HUES48 (cell line): ENCODE data around the gene SH2D3A.
A peak's percentile ranks its signal among the peaks of the same experiment; 100 is the strongest.

Experiments
- H3K27ac ChIP-seq: one replicate; pipeline ENCODE4 v1.7.0; 2013; ENCODE audit warnings: low read depth, low read length, inconsistent platforms
- H3K27me3 ChIP-seq: 2 replicates; pipeline ENCODE4 v1.6.1; 2013; ENCODE audit warnings: mild to moderate bottlenecking, low read length; ENCODE audit not compliant: control insufficient read depth, insufficient read depth
- H3K36me3 ChIP-seq: 2 replicates; pipeline ENCODE4 v1.6.1; 2013; ENCODE audit warnings: low read length; ENCODE audit not compliant: control insufficient read depth, insufficient read depth
- H3K4me1 ChIP-seq: 2 replicates; pipeline ENCODE4 v1.6.1; 2013; ENCODE audit warnings: mild to moderate bottlenecking, low read length; ENCODE audit not compliant: control insufficient read depth, insufficient read depth
- H3K4me3 ChIP-seq: 2 replicates; pipeline ENCODE4 v1.5.1; 2013; ENCODE audit warnings: mild to moderate bottlenecking, low read depth, low read length
- H3K9ac ChIP-seq: 2 replicates; pipeline ENCODE4 v1.6.1; 2013; ENCODE audit warnings: mild to moderate bottlenecking, low read depth, low read length, moderate library complexity
- H3K9me3 ChIP-seq: 2 replicates; pipeline ENCODE4 v1.6.1; 2013; ENCODE audit warnings: low read length; ENCODE audit not compliant: control insufficient read depth, insufficient read depth

The SH2D3A gene

DNA sequence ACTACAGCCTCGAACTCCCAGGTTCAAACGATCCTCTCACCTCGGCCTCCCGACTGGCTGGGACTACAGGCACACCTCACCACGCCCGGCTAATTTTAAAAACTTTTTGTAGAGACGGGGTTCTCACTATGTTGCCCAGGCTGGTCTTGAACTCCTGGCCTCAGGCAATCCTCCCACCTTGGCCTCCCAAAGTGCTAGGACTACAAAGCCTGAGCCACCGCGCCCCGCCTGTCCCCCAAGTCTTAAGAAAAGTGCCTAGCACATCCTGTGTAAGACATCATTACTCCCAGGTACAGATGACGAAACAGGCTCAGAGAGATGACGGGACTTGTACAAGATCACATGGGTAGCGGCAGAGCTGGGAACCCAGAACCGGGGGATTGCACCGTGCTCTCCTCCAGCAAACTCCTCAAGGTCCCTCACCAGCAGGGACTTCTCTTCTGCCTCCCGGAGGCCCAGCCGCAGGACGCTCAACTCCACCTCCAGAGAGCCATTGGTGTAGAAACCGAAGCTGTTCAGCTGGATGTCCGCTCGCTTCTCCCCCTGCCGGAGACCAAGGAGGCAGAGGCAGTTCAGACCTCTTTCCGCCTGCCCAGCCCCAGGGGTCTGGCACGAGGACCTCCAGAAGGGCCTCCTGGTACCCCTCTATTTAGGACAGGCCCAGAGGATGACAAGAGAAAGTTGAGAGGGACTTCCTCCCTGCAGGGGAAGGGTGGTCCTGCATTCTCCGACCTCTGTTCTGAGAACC lies 30.9 kb downstream of the SH2D3A start:
- H3K4me1 ChIP-seq: peaks cover 29% of the 10 kb centered on the region
- H3K36me3 ChIP-seq: peaks cover 14% of the 10 kb centered on the region
- H3K9ac ChIP-seq: peak overlapping the region; percentile 22; the same call in 1 of the 2 replicates
- H3K27me3 ChIP-seq: no peaks in the 10 kb centered on the region
- no peaks in the 10 kb centered on the region for H3K9me3 ChIP-seq
- peak overlapping the region; percentile 99 for H3K27ac ChIP-seq
- peak overlapping the region; percentile 78 for H3K4me3 ChIP-seq

DNA sequence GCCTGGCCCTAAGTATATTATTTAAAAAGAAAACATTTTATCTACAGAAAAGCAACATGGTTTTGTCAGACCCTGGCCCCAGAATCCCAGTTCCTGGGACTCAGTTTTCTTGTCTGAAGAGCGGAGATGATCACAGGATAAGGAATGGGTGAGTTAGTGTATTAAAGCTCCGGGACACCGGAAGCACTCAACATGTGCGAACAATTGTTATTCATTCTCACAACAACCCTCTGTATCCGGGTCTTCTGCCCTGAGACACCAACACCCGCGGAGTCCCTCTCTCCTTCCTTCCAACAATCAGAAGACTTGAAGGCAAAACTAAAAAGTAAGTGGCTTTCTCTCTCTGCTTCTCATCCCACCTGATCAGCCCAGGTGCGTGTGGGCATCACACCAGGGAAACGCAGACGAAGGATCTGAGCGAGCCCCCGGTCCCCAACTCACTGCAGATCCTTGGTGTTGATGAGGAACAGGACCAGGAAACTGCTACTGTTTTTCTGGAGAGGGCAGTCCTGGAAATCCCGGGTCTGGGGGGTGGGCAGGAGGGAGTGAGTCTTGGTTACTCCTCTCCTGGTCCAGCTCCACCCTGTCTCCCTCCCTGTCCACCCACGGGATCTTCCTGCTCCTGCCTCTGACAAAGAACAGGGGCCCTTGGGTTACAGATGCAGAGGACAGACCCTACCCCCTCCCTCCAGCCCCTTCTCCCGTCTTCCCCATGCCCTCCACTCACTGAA lies 31.9 kb downstream of the SH2D3A start:
- Histone ChIP-seq H3K36me3 (peaks cover 13% of the 10 kb centered on the region), H3K4me1 (peaks cover 25% of the 10 kb centered on the region), H3K27ac (peak overlapping the region; percentile 99), H3K9ac (no peak overlapping the region), H3K9me3 (no peaks in the 10 kb centered on the region), H3K4me3 (peak overlapping the region; percentile 78), H3K27me3 (no peaks in the 10 kb centered on the region)

- Histone ChIP-seq H3K9me3 (no peaks in the 10 kb centered on the region), H3K27me3 (no peaks in the 10 kb centered on the region), H3K4me1 (peaks cover 24% of the 10 kb centered on the region), H3K27ac (no peak overlapping the region), H3K4me3 (no peak overlapping the region), H3K9ac (no peak overlapping the region), H3K36me3 (peaks cover 13% of the 10 kb centered on the region)
Observed at GRCh38 chr19:6734096-6734696, 33.0 kb downstream of the SH2D3A start.

- Histone ChIP-seq H3K27ac (no peak overlapping the region), H3K36me3 (peaks cover 13% of the 10 kb centered on the region), H3K4me1 (peaks cover 18% of the 10 kb centered on the region), H3K4me3 (no peak overlapping the region), H3K9me3 (no peaks in the 10 kb centered on the region), H3K9ac (no peak overlapping the region), H3K27me3 (no peaks in the 10 kb centered on the region)
Observed at GRCh38 chr19:6733338-6734095, 33.7 kb downstream of the SH2D3A start.

DNA sequence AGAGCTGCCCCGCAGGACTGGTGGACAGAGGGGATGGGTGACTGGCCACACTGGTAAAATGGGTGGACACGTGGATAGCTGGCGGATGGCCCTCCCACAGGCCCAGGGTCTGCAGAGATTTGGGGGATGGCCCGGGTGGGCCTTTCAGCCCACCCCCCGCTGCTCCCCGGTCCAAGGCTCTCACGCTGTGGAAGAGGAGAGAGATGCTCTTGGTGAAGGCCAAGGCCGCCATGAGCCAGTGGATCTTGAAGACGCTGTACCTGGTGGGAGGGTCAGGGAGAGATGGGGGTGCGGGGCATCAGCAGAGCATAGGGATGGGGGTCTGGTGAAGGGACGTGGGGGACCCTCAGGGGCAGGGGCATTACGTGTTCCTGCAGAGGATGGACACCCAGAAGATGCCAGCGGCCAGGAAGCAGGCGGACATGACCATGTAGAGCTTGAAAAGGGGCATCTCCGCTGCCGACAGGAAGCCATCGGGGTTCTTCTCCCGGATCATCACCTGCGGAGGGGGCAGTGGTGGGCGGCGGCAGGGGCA lies 34.4 kb downstream of the SH2D3A start:
- H3K9ac ChIP-seq: no peak overlapping the region
- peaks cover 11% of the 10 kb centered on the region for H3K4me1 ChIP-seq
- H3K4me3 ChIP-seq: no peak overlapping the region
- H3K27ac ChIP-seq: no peak overlapping the region
- peaks cover 13% of the 10 kb centered on the region for H3K36me3 ChIP-seq
- H3K9me3 ChIP-seq: no peaks in the 10 kb centered on the region
- H3K27me3 ChIP-seq: no peaks in the 10 kb centered on the region

DNA sequence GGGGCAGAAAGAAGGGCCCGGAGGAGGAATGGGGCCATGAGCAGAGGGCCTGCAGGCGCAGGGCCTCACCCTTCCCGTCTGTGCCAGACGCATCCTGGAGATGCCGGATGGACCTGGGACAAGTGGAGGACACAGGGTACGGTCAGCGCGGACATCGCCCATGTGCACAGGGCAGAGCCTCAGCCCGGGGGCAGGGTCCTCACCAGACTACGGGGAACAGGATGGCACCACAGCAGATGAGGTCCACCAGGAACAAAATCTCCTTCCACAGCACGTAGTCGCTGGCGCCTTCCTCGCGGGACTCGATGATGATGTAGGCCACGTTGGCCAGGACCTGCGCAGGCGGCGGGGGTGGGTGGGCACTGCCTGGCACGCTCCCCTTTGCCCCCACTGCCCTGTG lies 35.4 kb downstream of the SH2D3A start:
- Histone ChIP-seq H3K9me3 (no peaks in the 10 kb centered on the region), H3K36me3 (peaks cover 13% of the 10 kb centered on the region), H3K4me3 (no peak overlapping the region), H3K4me1 (peaks cover 10% of the 10 kb centered on the region), H3K9ac (no peak overlapping the region), H3K27me3 (no peaks in the 10 kb centered on the region), H3K27ac (no peak overlapping the region)

- no peak overlapping the region for H3K4me3 ChIP-seq
- no peak overlapping the region for H3K9ac ChIP-seq
- no peaks in the 10 kb centered on the region for H3K27me3 ChIP-seq
- H3K4me1 ChIP-seq: peaks cover 9% of the 10 kb centered on the region
- peaks cover 13% of the 10 kb centered on the region for H3K36me3 ChIP-seq
- H3K27ac ChIP-seq: no peak overlapping the region
- no peaks in the 10 kb centered on the region for H3K9me3 ChIP-seq
Observed at GRCh38 chr19:6730941-6731670, 36.1 kb downstream of the SH2D3A start.

- Histone ChIP-seq H3K9ac (no peak overlapping the region), H3K27ac (no peak overlapping the region), H3K36me3 (peaks cover 13% of the 10 kb centered on the region), H3K4me1 (peaks cover under 1% of the 10 kb centered on the region; the same call in 1 of the 2 replicates), H3K4me3 (no peak overlapping the region; the same call in 1 of the 2 replicates), H3K27me3 (no peaks in the 10 kb centered on the region), H3K9me3 (no peaks in the 10 kb centered on the region)
Observed at GRCh38 chr19:6730153-6730804, 37.0 kb downstream of the SH2D3A start.

DNA sequence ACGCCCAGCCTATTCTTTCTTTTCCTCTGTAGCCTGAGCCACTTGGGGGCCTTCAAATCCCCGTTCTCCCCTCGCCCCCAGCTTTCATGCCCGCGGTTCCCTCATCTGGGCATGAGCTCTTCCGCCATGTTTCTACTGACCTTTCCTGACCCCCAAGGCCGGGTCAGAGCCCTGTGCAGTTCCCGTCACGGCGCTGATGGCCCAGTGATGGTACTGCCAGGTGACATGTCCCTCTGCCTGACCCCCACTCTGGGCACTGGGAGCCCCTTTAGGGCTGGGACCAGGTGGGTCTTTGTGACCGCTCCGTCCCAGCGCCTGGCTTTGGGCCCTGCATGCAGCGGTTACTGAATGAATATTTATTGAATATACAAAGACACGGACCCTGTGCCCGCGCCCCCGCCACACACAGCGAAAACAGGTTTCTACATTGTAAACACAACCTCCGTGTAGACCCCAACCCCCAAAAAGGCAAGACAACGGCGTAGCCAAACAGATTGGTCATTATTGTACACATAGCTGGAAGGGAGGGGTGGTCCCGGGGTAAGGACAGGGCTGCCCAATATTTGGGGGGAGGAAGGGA lies 37.6 kb downstream of the SH2D3A start:
- no peak overlapping the region for H3K27ac ChIP-seq
- H3K27me3 ChIP-seq: no peaks in the 10 kb centered on the region
- H3K9me3 ChIP-seq: no peaks in the 10 kb centered on the region
- peaks cover 13% of the 10 kb centered on the region for H3K36me3 ChIP-seq
- no peaks in the 10 kb centered on the region for H3K4me1 ChIP-seq
- H3K9ac ChIP-seq: no peak overlapping the region
- H3K4me3 ChIP-seq: no peak overlapping the region; the same call in 1 of the 2 replicates
